ENCODE measurements around the gene RBM44.

The RBM44 gene

DNA sequence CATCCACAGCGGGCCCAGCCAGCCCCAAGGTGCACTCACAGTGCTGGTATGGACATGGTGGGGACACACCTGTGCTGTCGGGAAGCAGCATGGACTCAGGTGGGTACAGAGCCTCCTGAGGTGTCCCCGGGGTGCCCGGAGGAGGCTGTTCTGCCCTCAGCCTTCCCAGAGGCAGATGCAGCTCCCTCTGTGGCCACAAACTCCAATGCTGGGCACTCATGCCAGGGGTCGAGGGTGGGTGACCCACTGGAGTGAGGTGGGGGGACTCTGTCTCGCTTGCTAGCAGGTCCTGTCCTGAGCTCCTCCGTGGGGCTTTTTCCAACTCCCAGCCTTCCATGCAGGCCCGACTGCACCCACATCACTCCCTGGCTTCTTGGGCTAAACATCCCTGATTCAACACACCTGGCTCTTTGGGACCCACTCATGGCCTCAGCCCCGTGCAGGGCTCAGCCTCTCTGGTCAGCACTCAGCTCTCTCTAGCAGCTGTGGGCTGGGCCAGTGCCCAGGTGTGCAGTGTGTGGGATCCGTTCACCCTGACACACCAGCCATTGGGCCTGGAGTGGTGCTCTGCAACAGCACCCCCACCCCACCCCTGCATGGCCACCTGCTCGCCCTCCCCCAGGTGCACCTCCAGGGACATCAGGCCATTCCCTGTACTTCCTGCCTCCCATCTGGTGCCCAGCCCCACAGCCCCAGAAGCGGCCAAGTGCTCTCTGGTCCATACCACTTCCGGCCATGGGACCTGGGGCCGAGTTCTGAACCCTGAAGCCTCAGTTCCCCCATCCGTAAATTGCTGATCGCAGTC is 76.9 kb downstream of the RBM44 start:
- peak overlapping the region; percentile 65 for H2AK5ac ChIP-seq (ENCODE audit: low read depth, low read length)
- H3K36me3 ChIP-seq (replicated peaks in 1 of 2; ENCODE audit: control insufficient read depth in 2 of 2, insufficient read depth in 2 of 2, low read length in 2 of 2), result no peaks in the 10 kb centered on the region
- peak overlapping the region; percentile 79 for H3K14ac ChIP-seq (ENCODE audit: low read length)
- no peak overlapping the region for H3K4me2 ChIP-seq (ENCODE audit: insufficient read depth, low read length, poor library complexity, severe bottlenecking)
- H4K91ac ChIP-seq (ENCODE audit: low read depth, low read length, poor library complexity), result no peak overlapping the region
- no CpG with 5 or more reads among the region's 16 CpGs for WGBS, 2 donors (ENCODE audit: extremely low coverage in 2 of 2, insufficient read length in 2 of 2, insufficient replicate concordance in 1 of 2)
- H3K27me3 ChIP-seq (ENCODE audit: control insufficient read depth in 3 of 3, insufficient read depth in 3 of 3, low read depth in 1 of 3, low read length in 3 of 3), result peaks cover 0 to 4% (median 0%) of the 10 kb centered on the region in 3 experiments
- H2BK5ac ChIP-seq (ENCODE audit: low read length), result no peak overlapping the region
- H2BK120ac ChIP-seq (ENCODE audit: low read depth, low read length), result peak overlapping the region; percentile 25
- no peak overlapping the region for H3K27ac ChIP-seq (replicated peaks; ENCODE audit: low read length)
- H3K18ac ChIP-seq (ENCODE audit: low read length), result peak overlapping the region; percentile 46
- H3K79me1 ChIP-seq (ENCODE audit: low read depth, low read length), result no peaks in the 10 kb centered on the region
- H3K4me3 ChIP-seq (ENCODE audit: low read length in 2 of 2), result no peak overlapping the region
- no peak for DNase-seq (ENCODE audit: low spot score)
- no peak overlapping the region for H3K9ac ChIP-seq (ENCODE audit: low read depth, low read length, poor library complexity)
- no peak overlapping the region for H3K23ac ChIP-seq (ENCODE audit: low read depth, low read length, poor library complexity)
- H4K8ac ChIP-seq (ENCODE audit: low read depth, low read length), result no peak overlapping the region
- peaks cover 0 to 8% of the 10 kb centered on the region in 2 donors for H3K9me3 ChIP-seq (replicated peaks in 1 of 2; ENCODE audit: control insufficient read depth in 2 of 2, insufficient read depth in 1 of 2, low read depth in 1 of 2, low read length in 2 of 2)
- peaks cover 3 to 11% of the 10 kb centered on the region in 2 donors for H3K4me1 ChIP-seq (ENCODE audit: control insufficient read depth in 2 of 2, insufficient read depth in 1 of 2, low read depth in 1 of 2, low read length in 2 of 2)
- peak overlapping the region; percentile 56 for H3K4ac ChIP-seq (ENCODE audit: low read length)
- H2BK12ac ChIP-seq (ENCODE audit: low read length), result peak overlapping the region; percentile 2
- no peak overlapping the region for H2AFZ ChIP-seq (ENCODE audit: low read length)
- H2BK15ac ChIP-seq (ENCODE audit: low read length), result peak overlapping the region; percentile 55

DNA sequence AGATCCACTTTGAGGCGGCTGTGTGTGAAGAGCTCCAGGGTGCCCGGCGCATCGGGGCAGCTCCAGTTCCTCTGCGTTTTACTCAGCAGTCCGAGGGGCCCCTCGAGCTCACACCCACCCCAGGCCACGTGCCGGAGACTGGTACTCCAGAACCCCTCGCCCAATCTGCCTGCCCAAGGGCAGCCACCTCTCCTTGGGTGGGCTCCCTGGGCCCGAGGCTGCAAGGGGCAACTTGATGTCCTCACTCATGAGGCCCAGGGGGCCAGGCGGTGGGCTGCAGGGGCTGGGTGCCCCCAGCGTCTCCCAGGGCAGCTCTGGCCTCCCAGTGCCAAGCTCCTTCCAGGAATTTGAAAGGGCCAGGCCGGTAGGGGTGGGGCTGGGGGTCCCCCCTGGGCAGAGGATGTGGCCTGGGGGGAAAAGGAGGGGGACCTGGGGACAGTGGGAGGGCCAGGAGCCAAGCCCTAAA is 77.5 kb downstream of the RBM44 start:
- Histone ChIP-seq H2BK120ac (ENCODE audit: low read depth, low read length) (peak overlapping the region; percentile 25), H3K4ac (ENCODE audit: low read length) (no peak overlapping the region), H2BK12ac (ENCODE audit: low read length) (no peak overlapping the region), H2AK5ac (ENCODE audit: low read depth, low read length) (peak overlapping the region; percentile 65), H3K9me3 (replicated peaks in 1 of 2; ENCODE audit: control insufficient read depth in 2 of 2, insufficient read depth in 1 of 2, low read depth in 1 of 2, low read length in 2 of 2) (peaks cover 0 to 8% of the 10 kb centered on the region in 2 donors), H3K4me2 (ENCODE audit: insufficient read depth, low read length, poor library complexity, severe bottlenecking) (no peak overlapping the region), H3K27ac (replicated peaks; ENCODE audit: low read length) (no peak overlapping the region), H3K9ac (ENCODE audit: low read depth, low read length, poor library complexity) (no peak overlapping the region), H4K8ac (ENCODE audit: low read depth, low read length) (no peak overlapping the region), H3K79me1 (ENCODE audit: low read depth, low read length) (no peaks in the 10 kb centered on the region), H2AFZ (ENCODE audit: low read length) (no peak overlapping the region), H3K4me3 (ENCODE audit: low read length in 2 of 2) (no peak overlapping the region), H3K36me3 (replicated peaks in 1 of 2; ENCODE audit: control insufficient read depth in 2 of 2, insufficient read depth in 2 of 2, low read length in 2 of 2) (no peaks in the 10 kb centered on the region), H3K27me3 (ENCODE audit: control insufficient read depth in 3 of 3, insufficient read depth in 3 of 3, low read depth in 1 of 3, low read length in 3 of 3) (peaks cover 0 to 4% (median 0%) of the 10 kb centered on the region in 3 experiments), H3K18ac (ENCODE audit: low read length) (peak overlapping the region; percentile 81), H2BK5ac (ENCODE audit: low read length) (no peak overlapping the region), H4K91ac (ENCODE audit: low read depth, low read length, poor library complexity) (no peak overlapping the region), H3K14ac (ENCODE audit: low read length) (peak overlapping the region; percentile 3), H3K4me1 (ENCODE audit: control insufficient read depth in 2 of 2, insufficient read depth in 1 of 2, low read depth in 1 of 2, low read length in 2 of 2) (peaks cover 3 to 11% of the 10 kb centered on the region in 2 donors), H3K23ac (ENCODE audit: low read depth, low read length, poor library complexity) (no peak overlapping the region), H2BK15ac (ENCODE audit: low read length) (peak overlapping the region; percentile 78)
- WGBS, 2 donors (ENCODE audit: extremely low coverage in 2 of 2, insufficient read length in 2 of 2, insufficient replicate concordance in 1 of 2), result no CpG with 5 or more reads among the region's 14 CpGs
- no peak for DNase-seq (ENCODE audit: low spot score)

DNA sequence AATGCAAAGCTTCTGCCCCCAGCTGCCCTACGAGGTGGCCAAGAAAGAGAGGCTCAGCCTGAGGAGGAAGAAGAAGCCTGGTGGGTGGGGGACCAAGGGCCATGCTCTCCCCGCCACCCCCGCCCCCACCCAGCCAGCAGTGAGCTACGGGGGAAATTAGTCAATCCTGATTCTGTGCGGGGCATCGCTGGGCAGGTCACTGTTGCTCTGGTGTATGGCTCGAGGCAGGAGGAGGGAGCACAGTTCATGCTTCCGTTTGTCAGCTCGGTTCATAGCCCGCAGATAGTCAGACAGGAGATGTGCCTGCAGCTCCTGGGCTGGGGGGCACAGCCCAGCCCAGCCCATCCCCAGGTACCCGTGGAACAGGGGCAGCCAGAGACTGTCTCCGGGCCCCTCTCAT is 78.0 kb downstream of the RBM44 start:
- no peaks in the 10 kb centered on the region for H3K36me3 ChIP-seq (replicated peaks in 1 of 2; ENCODE audit: control insufficient read depth in 2 of 2, insufficient read depth in 2 of 2, low read length in 2 of 2)
- no peak overlapping the region for H2BK12ac ChIP-seq (ENCODE audit: low read length)
- H3K23ac ChIP-seq (ENCODE audit: low read depth, low read length, poor library complexity), result no peak overlapping the region
- no peak overlapping the region for H3K9ac ChIP-seq (ENCODE audit: low read depth, low read length, poor library complexity)
- no peak overlapping the region for H3K27ac ChIP-seq (replicated peaks; ENCODE audit: low read length)
- H3K4ac ChIP-seq (ENCODE audit: low read length), result no peak overlapping the region
- no CpG with 5 or more reads among the region's 12 CpGs for WGBS, 2 donors (ENCODE audit: extremely low coverage in 2 of 2, insufficient read length in 2 of 2, insufficient replicate concordance in 1 of 2)
- no peak overlapping the region for H3K14ac ChIP-seq (ENCODE audit: low read length)
- H4K91ac ChIP-seq (ENCODE audit: low read depth, low read length, poor library complexity), result no peak overlapping the region
- peaks cover 3 to 11% of the 10 kb centered on the region in 2 donors for H3K4me1 ChIP-seq (ENCODE audit: control insufficient read depth in 2 of 2, insufficient read depth in 1 of 2, low read depth in 1 of 2, low read length in 2 of 2)
- H2AK5ac ChIP-seq (ENCODE audit: low read depth, low read length), result peak overlapping the region; percentile 35
- peak overlapping the region; percentile 46 for H3K18ac ChIP-seq (ENCODE audit: low read length)
- peak overlapping the region; percentile 78 for H2BK15ac ChIP-seq (ENCODE audit: low read length)
- no peaks in the 10 kb centered on the region for H3K79me1 ChIP-seq (ENCODE audit: low read depth, low read length)
- H3K9me3 ChIP-seq (replicated peaks in 1 of 2; ENCODE audit: control insufficient read depth in 2 of 2, insufficient read depth in 1 of 2, low read depth in 1 of 2, low read length in 2 of 2), result peaks cover 0 to 8% of the 10 kb centered on the region in 2 donors
- no peak overlapping the region for H3K4me2 ChIP-seq (ENCODE audit: insufficient read depth, low read length, poor library complexity, severe bottlenecking)
- no peak for DNase-seq (ENCODE audit: low spot score)
- no peak overlapping the region for H2BK120ac ChIP-seq (ENCODE audit: low read depth, low read length)
- peak overlapping the region; percentile 42 for H2BK5ac ChIP-seq (ENCODE audit: low read length)
- no peak overlapping the region for H2AFZ ChIP-seq (ENCODE audit: low read length)
- no peak overlapping the region for H4K8ac ChIP-seq (ENCODE audit: low read depth, low read length)
- H3K27me3 ChIP-seq (ENCODE audit: control insufficient read depth in 3 of 3, insufficient read depth in 3 of 3, low read depth in 1 of 3, low read length in 3 of 3), result peaks cover 0 to 4% (median 0%) of the 10 kb centered on the region in 3 experiments
- H3K4me3 ChIP-seq (ENCODE audit: low read length in 2 of 2), result no peak overlapping the region

- no peak overlapping the region for H3K9ac ChIP-seq (ENCODE audit: low read depth, low read length, poor library complexity)
- no peaks in the 10 kb centered on the region for H3K79me1 ChIP-seq (ENCODE audit: low read depth, low read length)
- no peak overlapping the region for H3K4me2 ChIP-seq (ENCODE audit: insufficient read depth, low read length, poor library complexity, severe bottlenecking)
- no peaks in the 10 kb centered on the region for H3K36me3 ChIP-seq (replicated peaks in 1 of 2; ENCODE audit: control insufficient read depth in 2 of 2, insufficient read depth in 2 of 2, low read length in 2 of 2)
- peaks cover 0 to 4% (median 0%) of the 10 kb centered on the region in 3 experiments for H3K27me3 ChIP-seq (ENCODE audit: control insufficient read depth in 3 of 3, insufficient read depth in 3 of 3, low read depth in 1 of 3, low read length in 3 of 3)
- peaks cover 0 to 8% of the 10 kb centered on the region in 2 donors for H3K9me3 ChIP-seq (replicated peaks in 1 of 2; ENCODE audit: control insufficient read depth in 2 of 2, insufficient read depth in 1 of 2, low read depth in 1 of 2, low read length in 2 of 2)
- peak overlapping the region; percentile 71 for H3K4ac ChIP-seq (ENCODE audit: low read length)
- H3K4me3 ChIP-seq (ENCODE audit: low read length in 2 of 2), result no peak overlapping the region
- H2BK15ac ChIP-seq (ENCODE audit: low read length), result no peak overlapping the region
- H4K91ac ChIP-seq (ENCODE audit: low read depth, low read length, poor library complexity), result no peak overlapping the region
- no peak overlapping the region for H2BK12ac ChIP-seq (ENCODE audit: low read length)
- no CpG with 5 or more reads among the region's 23 CpGs for WGBS, 2 donors (ENCODE audit: extremely low coverage in 2 of 2, insufficient read length in 2 of 2, insufficient replicate concordance in 1 of 2)
- H3K18ac ChIP-seq (ENCODE audit: low read length), result peak overlapping the region; percentile 46
- no peak overlapping the region for H3K23ac ChIP-seq (ENCODE audit: low read depth, low read length, poor library complexity)
- peak overlapping the region; percentile 35 for H2AK5ac ChIP-seq (ENCODE audit: low read depth, low read length)
- no peak overlapping the region for H2AFZ ChIP-seq (ENCODE audit: low read length)
- no peak overlapping the region for H3K14ac ChIP-seq (ENCODE audit: low read length)
- H4K8ac ChIP-seq (ENCODE audit: low read depth, low read length), result no peak overlapping the region
- peaks cover 3 to 11% of the 10 kb centered on the region in 2 donors for H3K4me1 ChIP-seq (ENCODE audit: control insufficient read depth in 2 of 2, insufficient read depth in 1 of 2, low read depth in 1 of 2, low read length in 2 of 2)
- no peak for DNase-seq (ENCODE audit: low spot score)
- H2BK5ac ChIP-seq (ENCODE audit: low read length), result peak overlapping the region; percentile 42
- H2BK120ac ChIP-seq (ENCODE audit: low read depth, low read length), result no peak overlapping the region
- H3K27ac ChIP-seq (replicated peaks; ENCODE audit: low read length), result no peak overlapping the region
Measured at GRCh38 chr2:237876951-237877491, 78.4 kb downstream of the RBM44 start.
